ENCODE data around the gene ZMIZ1. TPM values are rescaled to one million over a fixed set of nuclear protein-coding genes. Genes with fewer than 3 reads are reported as not detected.

The ZMIZ1 gene
- total RNA-seq, 1 donor from 2014 or later, result 93.9 TPM

GRCh38 chr10:79132681-79133381 is 64.1 kb downstream of the ZMIZ1 start:
- Mint-ChIP-seq H3K27me3 (no peaks in the 10 kb centered on the region), H3K4me3 (no peak overlapping the region), H3K9me3 (no peaks in the 10 kb centered on the region), H3K36me3 (ENCODE audit: low read depth) (no peaks in the 10 kb centered on the region), H3K4me1 (peaks cover 21% of the 10 kb centered on the region), H3K27ac (no peak overlapping the region)
- no peak for TF ChIP-seq CTCF (IDR thresholded peaks at IDR 0.05)
- no peak for ATAC-seq (ENCODE audit: low read depth)
- DNase-seq, result no peak
- ChIA-PET POLR2A (no interaction called here), CTCF (interaction anchor here (1.1 kb wide), 1 partner anchor 1086 kb away, joined by 3 read pairs; no protein-coding TSS in a partner anchor)
- intact Hi-C loops (cut with micrococcal nuclease), result no loop called here

- TF ChIP-seq CTCF (IDR thresholded peaks at IDR 0.05), result no peak
- no peak overlapping the region for H3K27ac Mint-ChIP-seq
- ChIA-PET CTCF (interaction anchor here (1.1 kb wide), 1 partner anchor 1087 kb away, joined by 3 read pairs; no protein-coding TSS in a partner anchor), POLR2A (no interaction called here)
- H3K9me3 Mint-ChIP-seq, result no peaks in the 10 kb centered on the region
- ATAC-seq (ENCODE audit: low read depth) (no peak), DNase-seq (no peak)
- no peak overlapping the region for H3K4me3 Mint-ChIP-seq
- intact Hi-C loops (cut with micrococcal nuclease), result no loop called here
- peaks cover 27% of the 10 kb centered on the region for H3K4me1 Mint-ChIP-seq
- H3K36me3 Mint-ChIP-seq (ENCODE audit: low read depth), result no peaks in the 10 kb centered on the region
- no peaks in the 10 kb centered on the region for H3K27me3 Mint-ChIP-seq
These were observed 64.7 kb downstream of the ZMIZ1 start for GRCh38 chr10:79133416-79133815.

GRCh38 chr10:79135790-79136189 is 67.0 kb downstream of the ZMIZ1 start:
- CTCF ChIA-PET, result no interaction called here
- ATAC-seq (ENCODE audit: low read depth), result no peak
- Mint-ChIP-seq H3K4me1 (peaks cover 37% of the 10 kb centered on the region), H3K27ac (no peak overlapping the region), H3K9me3 (no peaks in the 10 kb centered on the region), H3K36me3 (ENCODE audit: low read depth) (no peaks in the 10 kb centered on the region), H3K4me3 (no peak overlapping the region), H3K27me3 (peaks cover 5% of the 10 kb centered on the region)
- no peak for DNase-seq
- POLR2A ChIA-PET, result no interaction called here
- no peak for TF ChIP-seq CTCF (IDR thresholded peaks at IDR 0.05)
- intact Hi-C loops (cut with micrococcal nuclease), result no loop called here

- H3K4me1 Mint-ChIP-seq, result peaks cover 37% of the 10 kb centered on the region
- CTCF ChIA-PET, result no interaction called here
- ATAC-seq (ENCODE audit: low read depth), result no peak
These were observed 67.7 kb downstream of the ZMIZ1 start for GRCh38 chr10:79136236-79137005.

More at GRCh38 chr10:79136236-79137005, 67.7 kb downstream of the ZMIZ1 start:
- TF ChIP-seq CTCF (IDR thresholded peaks at IDR 0.05), result no peak
- H3K27me3 Mint-ChIP-seq, result peaks cover 5% of the 10 kb centered on the region
- intact Hi-C loops (cut with micrococcal nuclease), result no loop called here
- no peak overlapping the region for H3K4me3 Mint-ChIP-seq
- no peak for DNase-seq
- no peaks in the 10 kb centered on the region for H3K36me3 Mint-ChIP-seq (ENCODE audit: low read depth)
- H3K27ac Mint-ChIP-seq, result no peak overlapping the region
- no peaks in the 10 kb centered on the region for H3K9me3 Mint-ChIP-seq
- POLR2A ChIA-PET, result no interaction called here
